GM19324 (cell line): ENCODE results near the gene KCNG2.
"Not testable (repeated sequence)": the region's sequence is repeated elsewhere in the genome, so short reads cannot be mapped to it uniquely, and the experiment has no call there.

ENCODE experiments used
- ATAC-seq: cut with Tn5 transposase; IDR thresholded peaks from one replicate; pipeline ENCODE4 v1.9.1; 2021; ENCODE audit warnings: mild to moderate bottlenecking, moderate library complexity; ENCODE audit not compliant: unreplicated experiment, low FRiP score

The KCNG2 gene

DNA sequence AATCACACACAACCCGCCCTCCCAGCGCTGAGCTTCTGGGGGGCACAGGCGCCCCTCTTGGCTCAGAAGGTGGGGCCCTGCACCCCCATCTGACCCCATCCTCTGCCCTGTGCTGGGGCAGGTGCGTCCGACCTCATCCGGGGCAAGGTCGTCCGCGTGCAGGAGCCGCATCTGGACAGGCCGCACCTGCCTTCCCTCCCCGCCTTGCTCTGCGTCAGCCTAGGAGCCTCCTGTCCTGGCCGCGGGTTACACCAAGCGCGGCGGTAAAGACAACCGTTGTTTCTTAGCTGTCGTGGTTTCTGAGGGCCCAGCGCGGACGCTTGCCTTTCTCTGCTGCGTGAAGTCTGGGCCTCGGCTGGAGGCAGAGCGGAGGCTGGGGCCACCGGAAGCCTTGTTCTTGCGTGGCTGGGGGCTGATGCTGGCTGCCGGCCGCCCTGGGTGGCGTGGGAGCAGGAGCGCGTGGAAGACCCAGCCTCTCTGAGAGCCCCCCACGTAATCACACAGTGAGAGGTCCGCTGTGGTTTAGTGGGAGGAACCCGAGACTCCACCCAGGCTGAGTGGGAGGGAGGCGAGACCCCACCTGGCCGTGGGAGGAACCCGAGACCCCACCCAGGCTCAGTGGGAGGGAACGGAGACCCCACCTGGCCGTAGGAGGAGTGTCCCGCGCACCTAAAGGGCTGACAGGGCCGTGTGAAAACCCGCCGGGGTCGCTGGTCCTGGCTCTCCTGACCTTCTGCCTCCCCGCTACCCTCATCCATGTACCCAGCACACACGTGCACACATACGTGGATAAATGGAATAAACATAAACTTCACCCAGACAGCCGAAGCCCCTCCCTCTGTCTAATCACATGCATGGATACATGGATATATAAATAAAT is 51.8 kb downstream of the KCNG2 start:
- no peak for ATAC-seq

DNA sequence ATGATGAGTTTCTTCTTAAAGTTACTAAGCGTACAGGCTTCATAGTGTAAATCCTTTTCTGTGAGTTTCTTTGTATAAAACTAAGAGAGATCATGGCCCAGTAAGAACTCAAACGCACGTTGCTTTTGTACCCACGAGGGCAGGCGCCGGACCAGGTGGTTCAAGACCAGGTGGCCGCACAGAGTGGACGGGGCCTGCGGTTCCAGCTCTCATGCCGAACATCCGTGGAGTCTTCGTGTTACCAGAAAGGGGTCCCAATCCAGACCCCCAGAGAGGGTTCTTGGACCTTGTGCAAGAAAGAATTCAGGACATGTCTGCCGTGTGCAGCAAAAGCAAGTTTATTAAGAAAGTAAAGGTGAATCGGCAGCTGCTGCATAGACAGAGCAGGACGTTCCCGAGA is 53.0 kb downstream of the KCNG2 start:
- ATAC-seq: no peak

DNA sequence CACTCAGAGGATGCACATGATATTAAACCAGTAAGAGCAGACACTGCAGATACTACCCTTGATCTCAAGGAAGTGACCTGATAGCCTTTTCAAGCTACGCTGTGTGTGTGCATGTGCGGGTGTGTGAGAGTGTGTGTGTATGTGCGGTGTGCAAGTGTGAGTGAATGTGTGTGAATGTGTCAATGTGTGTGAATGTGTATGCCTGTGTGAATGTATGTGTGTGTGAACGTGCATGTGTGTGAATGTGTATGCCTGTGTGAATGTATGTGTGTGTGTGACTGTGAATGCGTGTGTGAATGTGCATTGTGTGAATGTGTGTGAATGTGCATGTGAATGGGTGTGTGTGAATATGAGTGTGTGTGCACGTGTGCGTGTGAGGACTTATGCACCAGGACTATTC is 53.8 kb downstream of the KCNG2 start:
- no peak for ATAC-seq

DNA sequence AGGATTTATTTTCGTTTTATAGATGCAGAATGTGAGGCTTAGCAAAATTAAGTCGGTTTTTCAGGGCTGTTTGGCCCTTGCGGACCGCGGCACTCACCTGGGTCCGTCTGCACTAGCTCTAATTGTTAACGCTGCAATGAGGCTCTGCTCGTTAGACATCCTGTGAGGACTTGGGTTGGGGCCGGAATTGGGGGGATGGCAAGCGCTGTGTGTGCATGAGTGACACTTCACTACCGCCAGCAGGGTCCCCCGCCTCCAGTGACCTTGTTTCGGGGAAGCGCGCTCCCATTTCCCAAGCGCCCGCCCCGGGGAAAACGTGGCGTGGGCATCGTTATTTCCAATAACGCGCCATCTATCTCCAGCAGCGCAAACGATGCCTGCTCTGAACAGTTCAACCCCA is 54.2 kb downstream of the KCNG2 start:
- ATAC-seq: no peak

GRCh38 chr18:79852561-79853302 is 55.0 kb downstream of the KCNG2 start:
- no peak for ATAC-seq

DNA sequence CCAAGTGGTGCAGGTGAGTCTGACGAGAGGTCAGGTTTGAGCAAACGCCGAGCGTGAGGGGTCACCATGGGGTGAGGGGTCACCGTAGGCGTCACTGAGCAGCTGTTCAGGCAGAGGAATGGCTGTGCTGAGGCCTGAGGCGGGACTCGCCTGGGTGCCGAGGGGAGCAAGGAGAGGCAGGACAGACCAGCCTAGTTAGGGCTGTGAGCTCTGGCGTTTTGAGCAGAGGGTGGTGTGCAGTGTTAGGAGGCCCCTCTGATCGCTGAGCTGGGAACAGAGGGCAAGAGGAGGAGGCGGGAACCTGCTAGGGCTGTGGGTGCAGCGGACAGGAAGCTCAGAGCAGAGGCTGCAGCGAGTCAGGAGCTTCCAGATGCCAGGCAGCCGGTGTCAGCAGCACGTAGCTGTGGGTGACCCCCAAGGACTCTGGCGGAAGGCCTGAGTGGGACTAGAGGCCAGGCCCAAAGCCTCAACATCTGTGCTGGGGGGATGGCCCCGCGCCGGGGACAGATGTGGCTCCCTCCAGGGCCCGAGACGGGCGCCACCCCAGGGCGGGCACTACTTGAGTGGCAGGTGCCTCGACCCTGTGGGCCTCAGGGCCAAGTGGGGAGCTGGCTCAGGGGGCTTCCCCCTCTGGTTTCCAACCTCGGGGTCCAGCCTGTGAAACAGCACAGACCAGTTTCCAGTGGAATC is 55.7 kb downstream of the KCNG2 start:
- no peak for ATAC-seq

- no peak for ATAC-seq
These were observed 56.2 kb downstream of the KCNG2 start for GRCh38 chr18:79853993-79854364.

- no peak for ATAC-seq
These were observed 57.6 kb downstream of the KCNG2 start for GRCh38 chr18:79855147-79855933.

GRCh38 chr18:79856119-79857007 is 58.6 kb downstream of the KCNG2 start:
- no peak for ATAC-seq

- no peak for ATAC-seq
These were observed 59.4 kb downstream of the KCNG2 start for GRCh38 chr18:79857082-79857671.

DNA sequence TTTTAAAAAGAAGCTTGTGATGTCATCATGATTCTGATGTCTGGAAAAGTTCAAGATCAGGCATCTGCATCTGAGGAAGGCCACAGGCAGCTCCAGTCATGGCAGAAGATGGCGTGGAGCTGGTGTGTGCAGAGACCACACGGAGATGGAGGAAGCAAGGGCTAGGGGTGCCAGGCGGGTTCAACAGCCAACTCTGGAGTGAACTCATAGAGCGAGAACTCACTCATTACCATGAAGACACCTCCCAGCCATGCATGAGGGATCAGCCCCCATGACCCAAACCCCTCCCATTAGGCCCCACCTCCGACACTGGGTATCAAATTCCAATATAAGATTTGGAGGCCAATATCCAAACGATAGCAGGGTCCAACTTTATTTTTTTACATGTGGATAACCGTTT is 61.6 kb downstream of the KCNG2 start:
- ATAC-seq: no peak

GRCh38 chr18:79861687-79862086 is 63.9 kb downstream of the KCNG2 start:
- no peak for ATAC-seq

GRCh38 chr18:79862562-79862961 is 64.8 kb downstream of the KCNG2 start:
- ATAC-seq: no peak

DNA sequence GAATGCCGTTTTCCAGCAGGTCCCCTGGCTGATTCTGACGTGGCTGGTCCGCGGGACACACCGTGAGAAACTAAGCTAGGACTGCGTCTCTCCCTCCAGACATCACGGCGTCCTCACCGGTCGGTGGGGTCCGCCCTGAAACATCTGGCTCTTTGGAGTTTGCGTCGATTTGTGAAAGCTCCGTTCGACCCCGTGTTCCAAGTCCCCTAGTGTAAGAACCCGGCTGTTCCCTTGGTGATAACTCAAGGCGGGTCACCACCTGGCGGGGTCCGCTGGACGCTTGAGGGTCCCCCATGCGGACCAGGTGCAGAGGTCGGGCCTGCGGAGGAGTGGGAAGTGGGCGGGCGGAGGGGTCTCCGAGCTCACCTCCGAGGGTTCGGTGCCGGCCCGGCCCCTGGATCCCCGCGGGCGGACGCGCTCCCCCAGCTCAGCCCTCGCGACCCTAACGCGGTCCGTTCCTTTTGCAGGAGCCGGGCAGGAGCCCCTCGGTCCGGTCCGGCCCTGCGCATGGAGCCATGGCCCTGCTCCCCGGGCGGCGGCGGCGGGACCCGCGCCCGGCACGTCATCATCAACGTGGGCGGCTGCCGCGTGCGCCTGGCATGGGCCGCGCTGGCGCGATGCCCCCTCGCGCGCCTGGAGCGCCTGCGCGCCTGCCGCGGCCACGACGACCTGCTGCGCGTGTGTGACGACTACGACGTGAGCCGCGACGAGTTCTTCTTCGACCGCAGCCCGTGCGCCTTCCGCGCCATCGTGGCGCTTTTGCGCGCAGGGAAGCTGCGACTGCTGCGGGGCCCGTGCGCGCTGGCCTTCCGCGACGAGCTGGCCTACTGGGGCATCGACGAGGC is 65.6 kb downstream of the KCNG2 start:
- no peak for ATAC-seq

DNA sequence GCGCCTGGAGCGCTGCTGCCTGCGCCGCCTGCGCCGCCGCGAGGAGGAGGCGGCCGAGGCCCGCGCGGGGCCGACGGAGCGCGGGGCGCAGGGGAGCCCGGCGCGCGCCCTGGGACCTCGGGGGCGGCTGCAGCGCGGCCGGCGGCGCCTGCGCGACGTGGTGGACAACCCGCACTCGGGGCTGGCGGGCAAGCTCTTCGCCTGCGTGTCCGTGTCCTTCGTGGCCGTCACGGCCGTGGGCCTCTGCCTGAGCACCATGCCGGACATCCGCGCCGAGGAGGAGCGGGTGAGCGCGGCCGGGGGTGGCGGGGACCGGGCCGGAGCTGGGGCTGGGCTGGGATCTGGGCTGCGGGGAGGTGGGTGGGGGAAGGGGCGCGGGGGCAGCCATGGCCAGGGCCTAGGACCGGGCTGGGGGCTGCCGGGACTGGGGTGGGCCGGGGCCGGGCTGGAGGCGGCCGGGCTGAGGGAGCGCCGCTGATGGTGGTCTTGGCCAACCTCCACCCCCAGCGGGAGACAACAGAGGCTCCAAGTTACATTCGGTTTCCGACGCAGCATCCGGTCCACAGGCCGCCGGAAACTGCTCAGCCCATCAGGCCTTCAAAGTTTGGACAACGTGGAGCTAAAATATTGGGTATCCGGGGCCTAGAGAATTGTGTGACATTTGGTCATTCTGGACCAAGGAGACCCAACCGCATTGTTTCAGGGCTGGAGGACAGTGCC is 66.4 kb downstream of the KCNG2 start:
- ATAC-seq: no peak

GRCh38 chr18:79864955-79865354 is 67.2 kb downstream of the KCNG2 start:
- not testable (repeated sequence) for ATAC-seq

GRCh38 chr18:79865951-79866350 is 68.2 kb downstream of the KCNG2 start:
- not testable (repeated sequence) for ATAC-seq
